SH-SY5Y (cell line): Measurements from ENCODE around the gene ODAD2.

Experiments
- GATA2 ChIP-seq: IDR thresholded peaks from 2 replicates; pipeline ENCODE4 v1.6.1; 2011; ENCODE audit warnings: mild to moderate bottlenecking, low read depth, low read length
- GATA3 ChIP-seq: IDR thresholded peaks from 2 replicates; pipeline ENCODE4 v1.6.1; 2011; ENCODE audit warnings: low read depth, mild to moderate bottlenecking, low read length, moderate library complexity

DNA sequence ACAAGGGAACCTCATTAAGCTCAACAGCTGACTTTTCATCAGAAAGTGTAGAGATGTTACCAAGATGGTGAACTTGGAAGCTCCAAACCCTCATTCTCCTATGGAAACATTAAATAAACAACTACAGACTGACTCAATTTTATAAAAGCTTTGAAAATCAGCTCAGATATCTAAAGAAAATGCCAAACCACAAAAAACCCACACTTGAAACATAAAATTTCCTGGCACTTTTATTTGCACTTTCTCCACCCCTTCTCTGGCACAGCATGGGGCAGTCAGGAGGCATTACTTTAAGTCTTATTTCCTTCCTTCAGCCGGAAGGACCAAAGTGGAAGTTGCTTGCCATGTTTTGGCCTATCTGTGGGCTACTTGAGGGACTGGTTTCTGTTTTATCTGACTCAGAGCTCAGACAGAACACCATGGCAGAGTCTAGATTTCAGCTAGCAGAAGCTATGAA, 114.7 kb downstream of the ODAD2 start:
- TF ChIP-seq GATA3: no peak
- TF ChIP-seq GATA2: no peak
